Measurements from ENCODE around the gene ETV7. TPM values are rescaled to one million over a fixed set of nuclear protein-coding genes. Genes with fewer than 3 reads are reported as not detected.
"Not testable (repeated sequence)": the region's sequence is repeated elsewhere in the genome, so short reads cannot be mapped to it uniquely, and the experiment has no call there.

The ETV7 gene
- 0.29 TPM for total RNA-seq
- long read RNA-seq, partial matches to known transcripts, result 0 of 3 reads
- long read RNA-seq, other reads (novel, unspliced or antisense), result 0 of 3 reads

GRCh38 chr6:36387440-36388303 lies at the start of gene ETV7:
Gene ETV7 (minus strand): TSS chr6:36387669. CDS start chr6:36387541, 128 bp downstream.
- DNase-seq (ENCODE audit: low spot score), result no peak

DNA sequence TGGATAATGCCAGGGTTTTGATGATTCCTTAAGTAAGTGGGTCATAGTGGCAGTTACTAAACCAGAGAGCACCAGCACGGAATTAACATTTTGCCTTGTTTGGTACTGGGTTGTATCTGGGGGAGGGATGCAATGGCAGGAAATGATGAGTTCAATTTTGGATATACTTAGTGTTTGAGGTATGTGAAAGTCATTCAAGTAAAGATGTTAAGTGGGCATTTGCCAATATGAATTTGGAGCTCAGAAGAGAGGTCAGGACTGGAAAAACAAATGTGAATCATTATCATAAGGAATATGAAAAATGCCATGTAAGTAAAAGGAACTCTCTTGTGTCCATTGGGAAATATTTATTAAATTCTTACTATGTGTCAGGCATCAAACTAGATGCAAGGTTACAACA lies 49.0 kb upstream of the ETV7 start:
- DNase-seq (ENCODE audit: low spot score), result no peak

DNA sequence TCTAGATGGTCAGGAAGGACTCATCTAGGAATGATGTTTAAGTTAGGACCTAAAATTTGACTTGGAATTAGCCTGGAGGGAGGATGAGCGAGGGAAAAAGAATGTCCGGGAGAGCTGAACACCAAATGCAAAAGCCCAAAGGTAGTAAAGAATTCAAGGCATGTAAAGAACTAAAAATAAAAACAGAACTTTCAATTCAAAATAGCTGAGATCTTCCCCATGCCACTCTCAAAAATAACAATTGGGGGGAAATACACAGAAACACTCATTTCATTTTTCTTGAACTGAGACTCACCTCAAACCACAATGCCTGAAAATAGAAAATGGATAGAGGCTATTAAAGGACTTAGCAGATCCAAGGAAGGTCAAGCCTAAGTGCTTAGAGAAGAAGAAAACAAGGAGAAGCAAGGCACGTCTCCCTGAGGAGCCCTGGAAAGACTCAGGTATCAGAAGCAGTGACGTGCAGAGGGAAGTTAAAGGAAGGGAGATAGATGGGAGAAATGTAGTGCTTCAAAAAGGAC lies 44.7 kb upstream of the ETV7 start:
- DNase-seq (ENCODE audit: low spot score), result no peak

GRCh38 chr6:36431197-36431596 lies 43.7 kb upstream of the ETV7 start:
- DNase-seq (ENCODE audit: low spot score), result no peak

DNA sequence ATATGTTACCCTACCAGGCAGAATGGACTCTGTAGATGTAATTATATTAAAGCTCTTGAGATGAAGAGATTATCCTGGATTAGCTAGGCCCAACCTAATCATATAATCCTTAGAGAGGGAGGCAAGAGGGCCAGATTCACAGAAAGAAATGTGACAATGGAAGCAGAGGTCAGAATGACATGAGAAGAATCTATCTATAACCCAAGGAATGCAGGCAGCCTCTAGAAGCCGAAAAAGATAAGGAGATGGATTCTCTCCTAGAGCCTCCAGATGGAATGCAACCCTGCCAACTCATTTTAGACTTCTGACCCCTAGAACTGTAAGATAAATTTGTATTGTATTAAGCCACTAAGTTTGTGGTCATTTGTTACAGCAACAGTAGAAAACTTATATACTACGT lies 42.9 kb upstream of the ETV7 start:
- DNase-seq (ENCODE audit: low spot score), result no peak

DNA sequence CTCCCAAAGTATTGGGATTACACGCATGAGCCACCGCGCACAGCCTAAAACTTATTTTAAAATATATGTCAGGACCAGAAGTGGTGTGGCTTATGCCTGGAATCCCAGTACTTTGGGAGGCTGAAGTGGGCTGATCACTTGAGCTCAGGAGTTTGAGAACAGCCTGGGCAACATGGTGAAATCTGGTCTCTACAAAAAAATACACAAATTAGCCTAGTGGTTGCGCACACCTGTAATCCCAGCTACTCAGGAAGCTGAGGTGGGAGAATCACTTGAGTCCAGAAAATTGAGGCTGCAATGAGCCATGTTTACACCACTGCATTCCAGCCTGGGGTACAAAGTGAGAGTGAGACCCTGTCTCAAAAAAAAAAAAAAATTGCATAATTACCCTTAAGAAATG lies 41.4 kb upstream of the ETV7 start:
- no peak for DNase-seq (ENCODE audit: low spot score)

GRCh38 chr6:36426622-36427021 lies 39.2 kb upstream of the ETV7 start:
- DNase-seq (ENCODE audit: low spot score), result no peak

DNA sequence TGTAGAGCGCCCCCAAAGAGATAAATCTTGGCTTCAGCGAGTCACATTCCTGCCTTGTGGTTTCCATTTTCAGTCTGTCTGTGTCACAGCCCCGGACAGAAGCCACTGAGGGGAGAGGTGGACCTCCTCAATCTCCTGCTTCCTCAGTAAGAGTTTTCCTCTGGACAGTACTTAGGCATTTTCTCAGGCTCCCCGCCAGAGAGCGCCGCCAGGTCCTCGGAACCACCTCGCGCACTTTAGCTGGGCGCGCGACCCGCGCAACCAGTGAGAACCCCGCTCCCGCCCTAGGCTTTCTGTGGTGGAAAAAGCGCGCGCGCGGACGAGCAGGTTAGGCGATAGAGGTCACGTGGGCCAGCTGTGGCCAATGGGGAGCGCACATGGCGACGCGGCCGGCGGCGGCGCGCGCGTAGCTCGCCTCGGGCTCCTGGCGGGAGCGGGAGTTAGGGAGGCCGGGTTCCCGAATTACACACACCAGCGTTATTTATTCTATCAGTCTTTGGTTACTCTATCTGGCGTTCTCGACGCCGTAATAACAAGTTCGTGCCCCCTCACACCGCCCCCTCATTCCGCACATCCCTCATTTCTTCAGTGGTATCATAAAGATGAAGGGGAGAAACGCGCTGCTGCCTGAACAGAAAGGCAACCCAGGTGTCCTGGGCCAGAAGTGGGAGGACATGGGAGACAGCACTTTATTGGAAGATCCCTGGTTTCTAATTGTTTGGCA lies 35.8 kb upstream of the ETV7 start:
- peak; percentile 99 for DNase-seq (ENCODE audit: low spot score)

- no peak for DNase-seq (ENCODE audit: low spot score)
These were observed 35.2 kb upstream of the ETV7 start for GRCh38 chr6:36422714-36423100.

- no peak for DNase-seq (ENCODE audit: low spot score)
These were observed 31.8 kb upstream of the ETV7 start for GRCh38 chr6:36419310-36419709.

- DNase-seq (ENCODE audit: low spot score), result no peak
These were observed 31.1 kb upstream of the ETV7 start for GRCh38 chr6:36418558-36418957.

GRCh38 chr6:36414481-36414880 lies 27.0 kb upstream of the ETV7 start:
- DNase-seq (ENCODE audit: low spot score), result no peak

- no peak for DNase-seq (ENCODE audit: low spot score)
These were observed 26.3 kb upstream of the ETV7 start for GRCh38 chr6:36413489-36414480.

DNA sequence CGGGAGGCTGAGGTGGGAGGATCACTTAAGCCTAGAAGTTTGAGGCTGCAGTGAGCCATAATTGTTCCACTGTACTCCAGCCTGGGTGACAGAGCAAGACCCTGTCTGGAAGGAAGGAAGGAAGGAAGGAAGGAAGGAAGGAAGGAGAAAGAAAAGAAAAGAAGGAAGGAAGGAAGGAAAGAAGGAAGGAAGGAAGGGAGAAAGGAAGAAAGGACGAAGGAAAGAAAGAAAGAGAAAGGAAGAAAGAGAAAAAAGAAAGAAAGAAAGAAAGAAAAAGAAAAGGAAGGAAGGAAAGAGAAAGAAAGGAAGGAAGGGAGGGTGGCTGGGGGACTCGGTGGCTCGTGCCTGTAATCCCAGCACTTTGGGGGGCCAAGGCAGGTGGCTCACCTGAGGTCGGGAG lies 22.2 kb upstream of the ETV7 start:
- not testable (repeated sequence) for DNase-seq (ENCODE audit: low spot score)

- DNase-seq (ENCODE audit: low spot score), result no peak
These were observed 16.7 kb upstream of the ETV7 start for GRCh38 chr6:36404164-36404563.

- no peak for DNase-seq (ENCODE audit: low spot score)
These were observed 15.0 kb upstream of the ETV7 start for GRCh38 chr6:36402481-36402880.

- DNase-seq (ENCODE audit: low spot score), result no peak
These were observed 12.5 kb upstream of the ETV7 start for GRCh38 chr6:36399970-36400369.

GRCh38 chr6:36392621-36393020 lies 5.2 kb upstream of the ETV7 start:
- DNase-seq (ENCODE audit: low spot score), result no peak

DNA sequence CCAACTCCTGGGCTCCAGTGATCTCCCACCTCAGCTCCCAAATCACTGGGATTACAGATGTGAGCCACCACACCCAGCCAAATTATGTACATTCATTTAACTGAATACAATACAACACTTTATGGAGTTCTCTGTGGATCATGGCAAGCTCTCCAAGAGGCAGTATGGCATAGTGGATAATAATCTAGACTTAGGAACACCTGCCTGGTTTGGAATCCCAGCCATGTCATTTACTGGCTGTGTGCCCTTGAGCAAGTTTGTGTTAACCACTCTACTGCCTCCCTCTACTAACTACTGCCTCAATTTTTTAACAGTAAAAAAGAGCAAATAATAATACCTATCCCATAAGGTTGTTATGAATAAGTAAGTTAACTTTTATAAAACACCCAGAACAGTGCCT lies 1.9 kb upstream of the ETV7 start:
- no peak for DNase-seq (ENCODE audit: low spot score)

DNA sequence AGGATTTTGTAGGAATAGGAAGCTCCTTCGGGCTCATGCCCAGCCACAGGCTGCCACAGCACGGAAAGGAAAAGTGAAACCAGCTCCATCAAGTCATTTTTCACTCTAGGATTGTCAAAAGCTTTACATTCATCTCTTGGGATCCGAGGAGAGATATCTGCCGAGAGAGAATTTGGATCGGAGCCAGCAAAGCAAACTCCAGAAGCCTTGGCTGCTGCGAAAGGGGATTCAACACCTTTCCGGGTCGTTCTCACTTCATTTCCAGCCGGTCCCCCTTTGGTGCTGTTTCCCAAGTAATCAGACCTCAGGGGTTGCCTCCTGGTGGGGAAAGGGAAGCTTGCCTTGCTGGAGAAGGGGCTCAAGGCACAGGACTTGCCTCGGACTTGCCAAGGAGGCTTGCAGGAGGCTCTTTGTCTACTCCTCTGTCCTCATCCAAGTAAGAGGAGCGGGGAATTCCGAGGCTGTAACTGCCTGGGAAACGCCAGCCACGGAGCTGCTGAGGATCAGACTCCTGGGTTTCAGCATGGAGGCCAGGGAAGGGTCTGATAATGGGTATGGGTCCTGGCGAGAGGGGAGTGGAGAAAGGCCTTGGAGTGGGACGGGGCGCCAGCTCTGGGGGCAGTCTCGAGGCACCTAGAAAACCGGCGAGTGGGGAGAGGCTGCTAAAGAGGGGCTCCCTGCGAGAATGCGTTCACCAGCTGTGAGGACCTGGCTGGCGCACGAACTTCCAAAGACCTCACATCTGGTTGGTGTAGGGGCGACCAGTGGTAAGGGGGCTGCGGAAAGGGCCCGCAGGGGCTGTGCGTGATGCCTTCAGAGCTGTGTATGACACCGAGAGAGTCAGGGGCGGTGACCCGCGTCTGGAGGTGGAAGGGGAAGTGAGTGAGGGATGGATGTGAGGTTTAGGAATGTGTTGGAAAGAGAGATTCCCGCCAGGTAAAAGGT lies 702 bp downstream of the ETV7 start:
- no peak for DNase-seq (ENCODE audit: low spot score)

Data from mesenteric fat pad (tissue), 1 donor.